IMR-90 (cell line): ENCODE measurements around the gene SLC35D2. TPM values are rescaled to one million over a fixed set of nuclear protein-coding genes. Genes with fewer than 3 reads are reported as not detected.
A peak's percentile ranks its signal among the peaks of the same experiment; 100 is the strongest.

Source experiments
- ATAC-seq: fragments of 200-7000 bp; cut with Tn5 transposase; 2 replicates; pipeline ENCODE4 v1.9.1; 2020; ENCODE audit warnings: low read depth, mild to moderate bottlenecking, moderate library complexity
- BruUV-seq: library from RNA; stranded (reverse); fragments of 400-500 nt; replicated peaks from 2 replicates; lab custom pipeline; 2021; lab: Mats Ljungman, UMichigan
- CTCF ChIA-PET: fragments of 300-600 bp; formaldehyde crosslinking; extraction: SDS; loops from one replicate; lab custom pipeline; 2021; ENCODE audit warnings: antibody characterized with exemption; lab: Yijun Ruan, JAX
- POLR2A ChIA-PET: fragments of 300-600 bp; sonication (Branson Sonifier 250); formaldehyde crosslinking; loops from one replicate; lab custom pipeline; 2022; ENCODE audit warnings: antibody characterized with exemption; ENCODE audit not compliant: unreplicated experiment; lab: Charles Lee
- DNase-seq: peaks from one replicate; pipeline ENCODE4 v3.0.0; 2013
- H2AFZ ChIP-seq: replicated peaks from 2 replicates; pipeline ENCODE3; 2013; ENCODE audit warnings: low read length, mild to moderate bottlenecking; ENCODE audit not compliant: poor library complexity
- H2AK5ac ChIP-seq: 2 replicates; pipeline ENCODE4 v1.6.1; 2013; ENCODE audit warnings: low read depth, low read length, inconsistent platforms
- H2AK9ac ChIP-seq: replicated peaks from 2 replicates; pipeline ENCODE3; 2013; ENCODE audit warnings: mild to moderate bottlenecking, low read depth, low read length, moderate library complexity; ENCODE audit not compliant: poor library complexity
- H2BK120ac ChIP-seq: 2 replicates; pipeline ENCODE4 v1.6.1; 2013; ENCODE audit warnings: low read depth, low read length, inconsistent platforms
- H2BK15ac ChIP-seq: 3 replicates; pipeline ENCODE4 v1.6.1; 2013; ENCODE audit warnings: low read depth, low read length, inconsistent platforms
- H2BK20ac ChIP-seq: 2 replicates; pipeline ENCODE4 v1.6.1; 2013; ENCODE audit warnings: low read depth, mild to moderate bottlenecking, inconsistent platforms, low read length, moderate library complexity
- H2BK5ac ChIP-seq: 2 replicates; pipeline ENCODE4 v1.6.1; 2013; ENCODE audit warnings: mild to moderate bottlenecking, low read depth, low read length, inconsistent platforms; ENCODE audit not compliant: poor library complexity, severe bottlenecking
- H3K14ac ChIP-seq: replicated peaks from 2 replicates; pipeline ENCODE4 v1.6.1; 2013; ENCODE audit warnings: low read depth, low read length, inconsistent platforms
- H3K18ac ChIP-seq: 2 replicates; pipeline ENCODE4 v1.6.1; 2013; ENCODE audit warnings: low read depth, low read length, control low read depth
- H3K23ac ChIP-seq: 2 replicates; pipeline ENCODE4 v1.6.1; 2013; ENCODE audit warnings: low read depth, low read length, inconsistent platforms
- H3K27ac ChIP-seq: 2 replicates; pipeline ENCODE4 v1.5.1; 2013; ENCODE audit warnings: mild to moderate bottlenecking, control low read depth, low read length; ENCODE audit not compliant: insufficient read depth
- H3K27me3 ChIP-seq: 2 replicates; pipeline ENCODE4 v1.6.1; 2013; ENCODE audit warnings: low read length; ENCODE audit not compliant: control insufficient read depth, insufficient read depth
- H3K36me3 ChIP-seq: 2 replicates; pipeline ENCODE4 v1.6.1; 2013; ENCODE audit warnings: low read length, mixed read lengths; ENCODE audit not compliant: control insufficient read depth, insufficient read depth
- H3K4ac ChIP-seq: 2 replicates; pipeline ENCODE4 v1.6.1; 2013; ENCODE audit warnings: low read depth, low read length, inconsistent platforms
- H3K4me1 ChIP-seq: 2 replicates; pipeline ENCODE4 v1.6.1; 2013; ENCODE audit warnings: low read length, mixed read lengths; ENCODE audit not compliant: control insufficient read depth, insufficient read depth
- H3K4me2 ChIP-seq: 2 replicates; pipeline ENCODE4 v1.6.1; 2013; ENCODE audit warnings: low read depth, mild to moderate bottlenecking, control low read depth, low read length, moderate library complexity
- H3K4me3 ChIP-seq: 2 replicates; pipeline ENCODE4 v1.5.1; 2013; ENCODE audit warnings: low read depth, mild to moderate bottlenecking, control low read depth, low read length, moderate library complexity; ENCODE audit not compliant: insufficient read depth
- H3K56ac ChIP-seq: 2 replicates; pipeline ENCODE4 v1.6.1; 2013; ENCODE audit warnings: low read length, inconsistent platforms; ENCODE audit not compliant: insufficient read depth; ENCODE audit errors: extremely low read depth
- H3K79me1 ChIP-seq, 2 experiments: 2 replicates each; pipeline ENCODE4 v1.6.1; 2013; ENCODE audit warnings: low read length in 2 of 2, inconsistent platforms in 1 of 2, low read depth in 1 of 2
- H3K9ac ChIP-seq: 2 replicates; pipeline ENCODE4 v1.6.1; 2013; ENCODE audit warnings: low read depth, low read length, control low read depth
- H3K9me1 ChIP-seq: 2 replicates; pipeline ENCODE4 v1.6.1; 2013; ENCODE audit warnings: low read length, inconsistent platforms; ENCODE audit not compliant: insufficient read depth
- H3K9me3 ChIP-seq: 2 replicates; pipeline ENCODE4 v1.6.1; 2013; ENCODE audit warnings: low read length; ENCODE audit not compliant: control insufficient read depth, insufficient read depth
- H4K20me1 ChIP-seq: 2 replicates; pipeline ENCODE4 v1.6.1; 2013; ENCODE audit warnings: low read length, inconsistent platforms; ENCODE audit not compliant: insufficient read depth
- H4K5ac ChIP-seq: 2 replicates; pipeline ENCODE4 v1.6.1; 2013; ENCODE audit warnings: mild to moderate bottlenecking, low read depth, low read length, control low read depth
- H4K8ac ChIP-seq, 2 experiments: 2 replicates each; pipeline ENCODE4 v1.6.1; 2013; ENCODE audit warnings: low read depth in 2 of 2, low read length in 2 of 2, control low read depth in 1 of 2, inconsistent platforms in 1 of 2
- H4K91ac ChIP-seq: 2 replicates; pipeline ENCODE4 v1.6.1; 2013; ENCODE audit warnings: low read depth, low read length, inconsistent platforms; ENCODE audit not compliant: insufficient read depth
- FOS ChIP-seq: fragments of 150-350 bp; IDR thresholded peaks from 2 replicates; pipeline ENCODE4 v1.6.1; 2016; ENCODE audit warnings: low read depth, low read length
- MAFK ChIP-seq: IDR thresholded peaks from 2 replicates; pipeline ENCODE4 v1.6.1; 2012; ENCODE audit warnings: low read depth, low read length, improper control_type of control experiment
- NFE2L2 ChIP-seq: fragments of 150-350 bp; IDR thresholded peaks from 2 replicates; pipeline ENCODE4 v1.6.1; 2016; ENCODE audit warnings: low read depth, mild to moderate bottlenecking, low read length
- RFX5 ChIP-seq: IDR thresholded peaks from 2 replicates; pipeline ENCODE4 v1.8.0; 2012; ENCODE audit warnings: low read depth, mild to moderate bottlenecking, low read length, moderate library complexity
- WGBS, 2 experiments: methylation state at CpG; one replicate each; pipeline versions ENCODE4 v1.1.5 to v1.1.7; 2013; ENCODE audit warnings: missing lambda C conversion rate in 2 of 2; ENCODE audit not compliant: insufficient read length in 1 of 2; ENCODE audit errors: extremely low coverage in 2 of 2; 5-methylcytosine and 5-hydroxymethylcytosine counted together
- dilution Hi-C: fragments of 300-500 bp; cut with HindIII; formaldehyde crosslinking; loops from one replicate; pipeline ENCODE4 v1.14.3; 2018; ENCODE audit warnings: low sequenced_read_pairs; ENCODE audit not compliant: unreplicated experiment
- in situ Hi-C: fragments of 300-500 bp; cut with MboI; formaldehyde crosslinking; loops from 3 replicates; pipeline ENCODE4 v1.14.3; 2019; ENCODE audit warnings: low sequenced_read_pairs, inconsistent platforms, mixed read lengths
- intact Hi-C: fragments of 100-400 bp; cut with micrococcal nuclease; formaldehyde crosslinking; loops from 2 replicates; pipeline ENCODE4 v1.10.0; 2022
- polyA plus RNA-seq, 3 experiments: library from polyadenylated mRNA; depleted of rRNA; stranded (reverse); fragments of >200 nt; gene quantifications; 2 replicates each; pipeline ENCODE4 v1.2.3, GENCODE V29; 2012; ENCODE audit warnings: low replicate concordance in 1 of 3
- total RNA-seq: library from RNA; depleted of rRNA; stranded (reverse); fragments of >200 nt; gene quantifications from 2 replicates; pipeline ENCODE4 v1.2.3, GENCODE V29; 2012

SLC35D2 gene
- total and polyA plus RNA-seq, 2 of the 4 experiments (the other 2 are of a cell fraction), result 9.7 to 11.8 TPM

GRCh38 chr9:96399325-96399633 lies 15.8 kb upstream of the SLC35D2 start:
- Histone ChIP-seq H4K8ac (peak overlapping the region in 1 of 2 experiments; percentile 14; a peak in 1 of 4 replicates), H3K27me3 (no peaks in the 10 kb centered on the region), H3K23ac (0 out of 2 replicates have a peak overlapping the region, but pooled peaks have one; percentile 4), H4K91ac (no peak overlapping the region), H2AK5ac (no peak overlapping the region), H3K4ac (no peak overlapping the region), H3K4me2 (no peak overlapping the region), H2AK9ac (no peak overlapping the region), H3K36me3 (no peaks in the 10 kb centered on the region), H4K5ac (0 out of 2 replicates have a peak overlapping the region, but pooled peaks have one; percentile 51), H2BK15ac (no peak overlapping the region), H3K18ac (no peak overlapping the region), H2AFZ (peak overlapping the region; percentile 80), H3K79me1 (peaks cover 3 to 33% of the 10 kb centered on the region in 2 experiments), H3K27ac (no peak overlapping the region), H2BK20ac (no peak overlapping the region), H4K20me1 (no peaks in the 10 kb centered on the region), H3K14ac (no peak overlapping the region), H2BK120ac (no peak overlapping the region), H3K4me3 (no peak overlapping the region), H3K9me3 (peaks cover 3% of the 10 kb centered on the region), H3K4me1 (peaks cover 2% of the 10 kb centered on the region), H3K9me1 (no peaks in the 10 kb centered on the region), H3K56ac (no peak overlapping the region), H2BK5ac (no peak overlapping the region), H3K9ac (no peak overlapping the region)
- dilution Hi-C loops (no loop called here), in situ Hi-C loops (loop anchor here (10.0 kb wide), 1 partner anchor 64 kb away; no protein-coding TSS in a partner anchor), intact Hi-C loops (no loop called here)
- ATAC-seq (peak; percentile 32; the same call in 1 of the 2 replicates), DNase-seq (no peak)
- ChIA-PET POLR2A (no interaction called here), CTCF (interaction anchor here (1.3 kb wide), 1 partner anchor 16 kb away, joined by 4 read pairs; the partner anchor contains the start of gene SLC35D2)
- BruUV-seq, result no TSS peak
- TF ChIP-seq MAFK (no peak), FOS (no peak), NFE2L2 (no peak), RFX5 (no peak)
- whole genome bisulfite sequencing, 2 experiments, result 100% methylated on average over 1 of the region's 3 CpGs; no CpG with 5 or more reads in 1 of the 2 experiments
